GM13976 (cell line): ENCODE results near the gene EIF4G3.

ENCODE experiments used
- DNase-seq: peaks from one replicate; pipeline ENCODE4 v3.0.0; 2012; ENCODE audit warnings: low spot score
- in situ Hi-C: fragments of 300-500 bp; cut with MboI; formaldehyde crosslinking; loops from one replicate; pipeline ENCODE4 v1.12.0; 2022; ENCODE audit warnings: low sequenced_read_pairs, mixed read lengths, inconsistent platforms; ENCODE audit not compliant: unreplicated experiment
- TF ChIP-seq, protein P1 (sequence below): IDR thresholded peaks from 2 replicates; pipeline ENCODE4 v1.5.1; 2012; ENCODE audit warnings: borderline replicate concordance, mild to moderate bottlenecking; ENCODE audit not compliant: insufficient read depth; ENCODE audit errors: extremely low read depth, missing control alignments, control extremely low read depth

The EIF4G3 gene

DNA sequence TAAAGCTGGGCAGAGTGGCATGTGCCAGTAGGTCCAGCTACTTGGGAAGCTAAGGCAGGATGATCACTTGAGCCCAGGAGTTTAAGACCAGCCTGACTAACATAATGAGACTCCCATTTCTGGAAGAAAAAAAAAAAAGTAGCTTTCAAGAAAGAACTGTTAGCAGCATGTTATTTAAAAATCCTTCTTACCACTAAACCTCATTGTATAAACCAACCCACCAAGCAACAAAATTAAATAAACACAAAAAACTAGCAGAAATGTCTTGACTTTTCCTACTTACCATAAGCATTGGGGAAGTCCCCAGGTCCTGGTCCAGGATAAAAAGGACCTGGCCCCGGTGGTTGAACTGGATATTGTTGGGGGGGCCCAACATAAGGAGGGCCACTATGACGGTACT is 196.6 kb downstream of the EIF4G3 start:
- TF ChIP-seq, protein P1, sequence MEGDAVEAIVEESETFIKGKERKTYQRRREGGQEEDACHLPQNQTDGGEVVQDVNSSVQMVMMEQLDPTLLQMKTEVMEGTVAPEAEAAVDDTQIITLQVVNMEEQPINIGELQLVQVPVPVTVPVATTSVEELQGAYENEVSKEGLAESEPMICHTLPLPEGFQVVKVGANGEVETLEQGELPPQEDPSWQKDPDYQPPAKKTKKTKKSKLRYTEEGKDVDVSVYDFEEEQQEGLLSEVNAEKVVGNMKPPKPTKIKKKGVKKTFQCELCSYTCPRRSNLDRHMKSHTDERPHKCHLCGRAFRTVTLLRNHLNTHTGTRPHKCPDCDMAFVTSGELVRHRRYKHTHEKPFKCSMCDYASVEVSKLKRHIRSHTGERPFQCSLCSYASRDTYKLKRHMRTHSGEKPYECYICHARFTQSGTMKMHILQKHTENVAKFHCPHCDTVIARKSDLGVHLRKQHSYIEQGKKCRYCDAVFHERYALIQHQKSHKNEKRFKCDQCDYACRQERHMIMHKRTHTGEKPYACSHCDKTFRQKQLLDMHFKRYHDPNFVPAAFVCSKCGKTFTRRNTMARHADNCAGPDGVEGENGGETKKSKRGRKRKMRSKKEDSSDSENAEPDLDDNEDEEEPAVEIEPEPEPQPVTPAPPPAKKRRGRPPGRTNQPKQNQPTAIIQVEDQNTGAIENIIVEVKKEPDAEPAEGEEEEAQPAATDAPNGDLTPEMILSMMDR = no peak
- DNase-seq = no peak
- in situ Hi-C loops = loop anchor here (25.0 kb wide), 1 partner anchor 207 kb away; the partner anchor contains the start of gene EIF4G3

GRCh38 chr1:20978413-20978812 is 198.3 kb downstream of the EIF4G3 start:
- DNase-seq = no peak
- TF ChIP-seq, protein P1 = no peak
- in situ Hi-C loops = loop anchor here (25.0 kb wide), 1 partner anchor 209 kb away; the partner anchor contains the start of gene EIF4G3

- TF ChIP-seq, protein P1 = no peak
- in situ Hi-C loops = loop anchor here (25.0 kb wide), 1 partner anchor 212 kb away; the partner anchor contains the start of gene EIF4G3
- no peak for DNase-seq
Observed at GRCh38 chr1:20975668-20976067, 201.0 kb downstream of the EIF4G3 start.

- no peak for DNase-seq
Observed at GRCh38 chr1:20974951-20975350, 201.7 kb downstream of the EIF4G3 start.

GRCh38 chr1:20974069-20974468 is 202.6 kb downstream of the EIF4G3 start:
- DNase-seq = no peak
- TF ChIP-seq, protein P1 = no peak
- in situ Hi-C loops = no loop called here

More at GRCh38 chr1:20974951-20975350, 201.7 kb downstream of the EIF4G3 start:
- in situ Hi-C loops = loop anchor here (25.0 kb wide), 1 partner anchor 212 kb away; the partner anchor contains the start of gene EIF4G3
- TF ChIP-seq, protein P1 = no peak

DNA sequence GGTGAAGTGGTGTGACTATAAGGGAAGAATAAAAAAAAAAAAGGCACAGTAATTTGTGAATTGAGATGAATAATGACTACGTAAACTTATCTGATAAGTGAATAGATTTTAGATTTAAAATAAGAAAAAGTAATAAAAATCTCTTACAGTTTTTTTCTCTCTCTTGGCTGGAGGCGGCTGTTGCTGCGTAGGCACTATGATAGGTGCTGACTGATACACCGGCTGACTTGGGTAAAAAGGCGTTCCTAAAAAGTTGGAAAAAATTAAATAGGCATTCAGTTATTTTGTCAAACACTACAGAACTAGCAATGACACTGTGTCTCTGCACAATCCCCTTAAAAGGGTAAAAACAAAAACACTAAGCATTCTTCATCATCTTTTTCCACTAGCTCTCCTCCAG is 203.8 kb downstream of the EIF4G3 start:
- no peak for DNase-seq
- TF ChIP-seq, protein P1 = no peak
- in situ Hi-C loops = no loop called here
